ENCODE data around the gene CCDC200.
"Not testable (repeated sequence)": the region's sequence is repeated elsewhere in the genome, so short reads cannot be mapped to it uniquely, and the experiment has no call there.

CCDC200 gene

DNA sequence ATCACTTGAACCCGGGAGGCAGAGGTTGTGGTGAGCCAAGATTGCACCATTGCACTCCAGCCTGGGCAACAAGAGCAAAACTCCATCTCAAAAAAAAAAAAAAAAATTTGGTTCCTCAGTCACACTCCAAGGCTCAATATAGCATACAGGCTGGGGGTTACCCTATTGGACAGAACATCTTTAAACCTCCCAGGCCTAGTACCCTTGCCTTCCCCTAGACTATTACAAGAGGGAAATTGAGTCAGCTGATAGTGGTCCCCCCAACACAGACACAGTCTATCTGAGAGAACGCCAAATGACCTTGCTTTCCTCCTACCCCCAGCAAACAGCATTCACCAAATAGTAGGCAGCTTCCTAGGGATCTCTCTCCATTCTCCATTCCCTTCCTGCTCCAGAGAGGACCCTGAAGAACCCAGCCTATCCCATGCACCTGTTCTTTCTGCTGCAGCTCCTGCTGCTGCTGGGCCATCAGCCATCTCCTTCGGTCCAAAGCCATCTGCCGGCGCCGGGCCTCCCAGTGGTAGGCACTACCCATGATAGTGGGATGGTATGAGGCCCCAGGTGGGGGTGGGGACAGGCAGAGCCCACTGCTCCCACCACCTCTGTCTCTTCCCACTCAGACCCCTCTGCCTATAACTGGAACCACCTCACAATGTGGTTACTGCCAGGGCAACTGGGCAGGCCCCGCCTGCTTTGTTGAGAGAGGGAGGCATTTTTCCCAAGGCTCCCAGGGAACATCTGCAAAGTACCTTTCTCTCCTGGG is at the start of gene CCDC200:
TSS of gene CCDC200 (minus strand) at position 604 of the 763 bp plus-strand sequence. CDS start at position 535, 69 bp downstream.
- DNase-seq, result not testable (repeated sequence)

DNA sequence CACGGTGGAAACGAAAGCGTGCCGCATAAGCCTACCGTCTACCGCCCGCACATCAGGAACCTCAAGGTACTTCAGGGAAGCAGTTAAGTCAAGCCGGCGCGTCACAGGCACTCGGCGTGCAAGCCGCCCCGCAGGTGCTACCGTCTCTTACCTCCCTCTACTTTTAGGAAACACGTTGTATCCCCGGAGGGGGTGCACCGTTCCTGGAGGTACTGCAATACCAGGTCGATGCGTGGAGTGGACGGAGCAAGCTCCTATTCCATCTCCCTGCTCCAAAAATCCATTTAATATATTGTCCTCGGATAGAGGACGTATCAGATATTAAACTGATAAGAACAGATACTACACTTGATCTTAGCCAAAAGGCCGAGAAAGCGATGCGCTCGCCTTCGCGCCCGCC is 44.5 kb upstream of the CCDC200 start:
- DNase-seq, result not testable (repeated sequence)

DNA sequence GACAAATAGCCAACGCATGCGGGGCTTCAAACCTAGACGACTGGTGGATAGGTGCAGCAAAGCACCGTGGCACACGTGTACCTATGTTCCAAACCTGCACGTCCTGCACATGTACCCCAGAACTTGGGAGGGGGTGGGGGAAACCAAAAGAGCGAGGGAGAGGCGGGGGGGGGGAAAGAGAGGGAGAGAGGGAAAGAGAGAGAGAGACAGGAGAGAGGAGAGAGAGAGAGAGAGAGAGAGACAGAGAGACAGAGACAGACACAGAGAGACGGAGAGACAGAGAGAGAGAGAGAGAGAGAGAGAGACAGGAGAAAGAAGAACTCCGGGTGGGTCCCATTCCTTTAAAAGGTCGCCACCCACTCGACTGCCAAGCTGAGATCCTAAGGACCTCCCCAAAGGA is 44.1 kb upstream of the CCDC200 start:
- not testable (repeated sequence) for DNase-seq

DNA sequence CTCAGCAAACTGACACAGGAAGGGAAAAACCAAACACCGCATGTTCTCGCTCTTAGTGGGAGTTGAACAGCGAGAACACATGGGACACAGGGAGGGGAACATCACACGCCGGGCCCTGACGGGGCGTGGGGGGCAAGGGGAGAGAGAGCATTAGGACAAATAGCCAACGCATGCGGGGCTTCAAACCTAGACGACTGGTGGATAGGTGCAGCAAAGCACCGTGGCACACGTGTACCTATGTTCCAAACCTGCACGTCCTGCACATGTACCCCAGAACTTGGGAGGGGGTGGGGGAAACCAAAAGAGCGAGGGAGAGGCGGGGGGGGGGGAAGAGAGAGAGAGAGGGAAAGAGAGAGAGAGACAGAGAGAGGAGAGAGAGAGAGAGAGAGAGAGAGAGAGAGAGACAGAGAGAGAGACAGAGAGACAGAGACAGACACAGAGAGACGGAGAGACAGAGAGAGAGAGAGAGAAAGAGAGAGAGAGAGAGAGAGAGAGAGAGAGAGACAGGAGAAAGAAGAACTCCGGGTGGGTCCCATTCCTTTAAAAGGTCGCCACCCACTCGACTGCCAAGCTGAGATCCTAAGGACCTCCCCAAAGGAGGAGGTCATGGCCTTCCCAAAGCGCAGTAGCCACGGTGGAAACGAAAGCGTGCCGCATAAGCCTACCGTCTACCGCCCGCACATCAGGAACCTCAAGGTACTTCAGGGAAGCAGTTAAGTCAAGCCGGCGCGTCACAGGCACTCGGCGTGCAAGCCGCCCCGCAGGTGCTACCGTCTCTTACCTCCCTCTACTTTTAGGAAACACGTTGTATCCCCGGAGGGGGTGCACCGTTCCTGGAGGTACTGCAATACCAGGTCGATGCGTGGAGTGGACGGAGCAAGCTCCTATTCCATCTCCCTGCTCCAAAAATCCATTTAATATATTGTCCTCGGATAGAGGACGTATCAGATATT is 42.4 kb upstream of the CCDC200 start:
- DNase-seq, result not testable (repeated sequence)

DNA sequence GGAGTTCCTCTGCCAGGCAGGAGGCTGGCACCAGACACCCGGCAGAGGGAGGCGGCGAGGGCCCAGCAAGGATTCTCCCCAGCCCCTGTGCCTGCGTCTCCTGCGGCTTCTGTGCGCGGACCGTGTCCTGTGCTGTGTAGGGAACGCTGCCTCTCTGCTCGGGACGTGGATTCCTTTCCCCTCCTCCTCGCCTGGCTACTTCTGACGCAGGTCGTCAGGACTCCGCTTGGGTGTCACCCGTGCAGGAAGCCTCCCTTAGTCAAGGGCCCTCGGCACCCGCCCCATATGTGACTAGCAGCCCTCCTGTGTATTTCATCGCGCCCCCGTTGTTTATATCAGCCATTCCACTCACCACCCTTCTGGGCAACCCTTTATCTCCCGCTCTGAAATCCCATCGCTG is 18.0 kb upstream of the CCDC200 start:
- not testable (repeated sequence) for DNase-seq

DNA sequence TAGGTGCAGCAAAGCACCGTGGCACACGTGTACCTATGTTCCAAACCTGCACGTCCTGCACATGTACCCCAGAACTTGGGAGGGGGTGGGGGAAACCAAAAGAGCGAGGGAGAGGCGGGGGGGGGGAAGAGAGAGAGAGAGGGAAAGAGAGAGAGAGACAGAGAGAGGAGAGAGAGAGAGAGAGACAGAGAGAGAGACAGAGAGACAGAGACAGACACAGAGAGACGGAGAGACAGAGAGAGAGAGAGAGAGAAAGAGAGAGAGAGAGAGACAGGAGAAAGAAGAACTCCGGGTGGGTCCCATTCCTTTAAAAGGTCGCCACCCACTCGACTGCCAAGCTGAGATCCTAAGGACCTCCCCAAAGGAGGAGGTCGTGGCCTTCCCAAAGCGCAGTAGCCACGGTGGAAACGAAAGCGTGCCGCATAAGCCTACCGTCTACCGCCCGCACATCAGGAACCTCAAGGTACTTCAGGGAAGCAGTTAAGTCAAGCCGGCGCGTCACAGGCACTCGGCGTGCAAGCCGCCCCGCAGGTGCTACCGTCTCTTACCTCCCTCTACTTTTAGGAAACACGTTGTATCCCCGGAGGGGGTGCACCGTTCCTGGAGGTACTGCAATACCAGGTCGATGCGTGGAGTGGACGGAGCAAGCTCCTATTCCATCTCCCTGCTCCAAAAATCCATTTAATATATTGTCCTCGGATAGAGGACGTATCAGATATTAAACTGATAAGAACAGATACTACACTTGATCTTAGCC is 12.4 kb upstream of the CCDC200 start:
- not testable (repeated sequence) for DNase-seq

DNA sequence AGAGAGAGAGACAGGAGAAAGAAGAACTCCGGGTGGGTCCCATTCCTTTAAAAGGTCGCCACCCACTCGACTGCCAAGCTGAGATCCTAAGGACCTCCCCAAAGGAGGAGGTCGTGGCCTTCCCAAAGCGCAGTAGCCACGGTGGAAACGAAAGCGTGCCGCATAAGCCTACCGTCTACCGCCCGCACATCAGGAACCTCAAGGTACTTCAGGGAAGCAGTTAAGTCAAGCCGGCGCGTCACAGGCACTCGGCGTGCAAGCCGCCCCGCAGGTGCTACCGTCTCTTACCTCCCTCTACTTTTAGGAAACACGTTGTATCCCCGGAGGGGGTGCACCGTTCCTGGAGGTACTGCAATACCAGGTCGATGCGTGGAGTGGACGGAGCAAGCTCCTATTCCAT is 11.2 kb upstream of the CCDC200 start:
- DNase-seq, result not testable (repeated sequence)

DNA sequence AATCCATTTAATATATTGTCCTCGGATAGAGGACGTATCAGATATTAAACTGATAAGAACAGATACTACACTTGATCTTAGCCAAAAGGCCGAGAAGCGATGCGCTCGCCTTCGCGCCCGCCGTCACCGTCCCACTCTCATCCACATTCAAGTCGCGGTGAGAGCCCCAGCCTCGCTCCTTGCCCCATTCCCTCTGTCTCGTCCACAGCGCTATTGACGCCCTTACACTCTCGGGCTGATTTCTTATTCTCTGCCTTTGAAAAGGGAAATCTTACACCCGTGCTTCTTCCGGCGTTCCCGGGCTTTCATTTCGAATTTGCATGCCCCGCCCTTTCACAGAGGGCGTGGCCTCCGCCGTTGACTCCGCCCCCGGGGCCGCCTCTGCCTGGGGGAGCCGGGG is 5.5 kb upstream of the CCDC200 start, which contains the start of gene RNU2-1:
TSS of gene RNU2-1 (minus strand) at position 101 of the 400 bp plus-strand sequence.
- DNase-seq, result not testable (repeated sequence)

DNA sequence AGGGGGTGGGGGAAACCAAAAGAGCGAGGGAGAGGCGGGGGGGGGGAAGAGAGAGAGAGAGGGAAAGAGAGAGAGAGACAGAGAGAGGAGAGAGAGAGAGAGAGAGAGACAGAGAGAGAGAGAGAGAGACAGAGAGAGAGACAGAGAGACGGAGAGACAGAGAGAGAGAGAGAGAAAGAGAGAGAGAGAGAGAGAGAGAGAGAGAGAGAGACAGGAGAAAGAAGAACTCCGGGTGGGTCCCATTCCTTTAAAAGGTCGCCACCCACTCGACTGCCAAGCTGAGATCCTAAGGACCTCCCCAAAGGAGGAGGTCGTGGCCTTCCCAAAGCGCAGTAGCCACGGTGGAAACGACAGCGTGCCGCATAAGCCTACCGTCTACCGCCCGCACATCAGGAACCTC is 4.8 kb upstream of the CCDC200 start:
- not testable (repeated sequence) for DNase-seq

DNA sequence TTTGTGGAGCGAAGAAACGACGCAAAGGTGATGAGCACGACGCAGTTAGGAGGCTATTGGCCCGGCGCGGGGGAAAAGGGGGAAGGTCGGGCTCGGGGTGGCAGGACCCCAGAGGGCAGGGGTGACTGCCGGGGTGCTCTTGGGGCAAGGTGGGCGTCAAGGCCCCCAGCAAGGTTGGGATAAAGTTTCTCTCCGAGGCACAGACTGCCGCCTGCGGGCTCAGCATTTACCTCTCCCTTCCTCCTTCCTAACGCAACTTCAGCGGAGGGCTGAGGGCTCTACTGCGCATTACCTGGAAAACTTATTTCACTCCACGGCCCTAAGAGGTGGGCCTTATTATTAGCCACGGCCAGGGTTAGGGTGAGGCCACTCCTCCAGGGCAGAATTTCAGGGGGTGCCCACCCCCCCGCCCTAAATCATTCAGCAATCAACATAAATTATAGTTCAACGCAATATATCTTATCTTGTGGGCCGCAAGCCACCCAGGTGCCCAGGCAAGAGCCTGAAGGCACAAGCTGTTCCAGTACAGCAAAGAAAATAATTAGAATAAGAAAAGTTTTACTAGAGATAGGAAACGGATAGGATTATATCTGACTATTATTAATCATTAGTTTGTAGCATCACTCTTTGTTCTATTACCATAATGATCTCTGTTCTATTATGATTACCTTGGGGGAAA is 3.7 kb upstream of the CCDC200 start:
- DNase-seq, result not testable (repeated sequence)

DNA sequence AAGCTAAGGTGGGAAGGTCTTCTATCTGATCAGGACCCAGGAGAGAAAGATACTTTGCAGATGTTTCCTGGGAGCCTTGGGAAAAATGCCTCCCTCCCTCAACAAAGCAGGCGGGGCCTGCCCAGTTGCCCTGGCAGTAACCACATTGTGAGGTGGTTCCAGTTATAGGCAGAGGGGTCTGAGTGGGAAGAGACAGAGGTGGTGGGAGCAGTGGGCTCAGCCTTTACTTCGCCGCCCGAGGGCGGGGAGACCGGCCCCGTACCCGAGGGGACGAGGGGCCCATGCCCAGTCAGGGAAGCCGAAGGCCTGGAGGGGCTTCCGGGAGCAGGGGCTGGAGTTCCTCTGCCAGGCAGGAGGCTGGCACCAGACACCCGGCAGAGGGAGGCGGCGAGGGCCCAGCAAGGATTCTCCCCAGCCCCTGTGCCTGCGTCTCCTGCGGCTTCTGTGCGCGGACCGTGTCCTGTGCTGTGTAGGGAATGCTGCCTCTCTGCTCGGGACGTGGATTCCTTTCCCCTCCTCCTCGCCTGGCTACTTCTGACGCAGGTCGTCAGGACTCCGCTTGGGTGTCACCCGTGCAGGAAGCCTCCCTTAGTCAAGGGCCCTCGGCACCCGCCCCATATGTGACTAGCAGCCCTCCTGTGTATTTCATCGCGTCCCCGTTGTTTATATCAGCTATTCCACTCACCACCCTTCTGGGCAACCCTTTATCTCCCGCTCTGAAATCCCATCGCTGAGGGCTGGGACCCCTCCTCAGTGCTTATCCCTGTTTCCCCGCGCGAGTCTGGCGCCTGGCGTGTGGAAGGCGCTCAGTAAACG is 3.0 kb upstream of the CCDC200 start:
- DNase-seq, result not testable (repeated sequence)

DNA sequence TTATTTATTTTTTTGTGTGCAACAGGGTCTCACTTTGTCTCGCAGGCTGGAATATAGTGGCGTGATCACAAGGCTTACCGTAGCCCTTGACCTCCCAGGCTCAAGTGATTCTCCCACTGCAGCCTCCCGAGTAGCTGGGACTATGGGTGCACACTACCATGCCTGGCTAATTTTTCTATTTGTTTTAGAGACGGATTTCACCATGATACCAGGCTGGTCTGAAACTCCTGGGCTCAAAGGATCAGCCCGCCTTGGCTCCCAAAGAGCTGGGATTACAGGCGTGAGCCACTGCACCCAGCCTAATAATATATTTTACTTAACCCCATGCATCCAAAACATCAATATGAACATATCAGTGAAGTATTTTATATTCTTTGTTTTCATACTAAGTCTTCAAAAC is 2.0 kb downstream of the CCDC200 start:
- no peak for DNase-seq

DNA sequence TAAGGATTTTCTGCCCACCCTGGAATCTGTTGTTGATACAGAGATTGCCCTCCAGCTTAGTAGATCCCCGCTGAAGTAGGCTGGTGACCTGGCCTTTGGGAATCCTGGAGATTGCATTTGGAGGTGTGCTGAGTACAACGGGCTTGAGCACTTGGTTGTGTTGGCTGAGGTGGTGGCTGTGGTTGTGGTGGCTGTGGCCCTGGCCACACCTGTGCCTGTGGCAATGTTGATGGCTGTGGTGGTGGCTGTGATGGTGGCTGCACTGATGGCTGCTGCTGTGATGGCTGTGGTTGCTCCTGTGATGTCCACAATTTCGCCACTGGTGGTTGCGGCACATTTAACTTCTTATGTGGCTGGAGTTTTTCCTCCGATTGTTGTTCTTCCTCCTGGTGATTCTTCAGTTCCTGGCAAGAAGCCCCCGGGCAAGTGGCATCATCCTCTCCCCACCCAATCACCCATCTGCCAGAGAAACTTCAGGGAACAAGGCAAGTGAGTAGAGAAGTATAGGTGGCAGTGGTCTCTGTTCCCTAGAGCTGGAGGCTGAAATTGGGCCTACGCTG is 4.2 kb downstream of the CCDC200 start:
- DNase-seq, result no peak

DNA sequence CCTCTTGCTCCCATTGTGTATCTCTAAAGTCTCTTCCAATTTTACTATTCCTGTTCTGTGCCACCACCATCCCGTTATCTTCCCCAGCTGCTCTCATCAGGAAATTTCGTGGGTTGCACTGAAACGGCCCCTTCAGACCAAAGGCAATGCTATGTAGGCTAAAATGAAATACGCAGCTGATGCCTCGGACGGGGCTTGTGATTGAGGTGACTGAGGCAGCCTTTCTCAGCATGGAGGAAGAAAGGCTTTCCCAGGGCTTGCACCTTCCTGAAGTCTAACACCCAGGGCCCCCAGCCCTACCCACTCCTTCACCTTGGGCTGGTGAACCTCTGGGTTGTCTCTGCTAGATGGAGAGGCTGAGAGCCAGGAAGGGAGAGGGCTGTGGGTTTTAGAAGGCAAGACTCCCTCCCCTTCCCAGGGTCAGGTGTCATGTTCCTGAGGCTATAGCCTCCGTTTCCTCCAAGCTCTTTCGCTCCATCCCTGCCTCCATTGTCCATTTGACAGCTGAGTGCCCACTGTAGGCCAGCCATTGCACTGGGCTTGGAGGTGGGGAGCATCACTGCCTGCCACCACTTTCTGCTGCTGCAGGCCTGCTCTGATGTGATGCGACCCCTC is 7.8 kb downstream of the CCDC200 start:
- DNase-seq, result no peak

DNA sequence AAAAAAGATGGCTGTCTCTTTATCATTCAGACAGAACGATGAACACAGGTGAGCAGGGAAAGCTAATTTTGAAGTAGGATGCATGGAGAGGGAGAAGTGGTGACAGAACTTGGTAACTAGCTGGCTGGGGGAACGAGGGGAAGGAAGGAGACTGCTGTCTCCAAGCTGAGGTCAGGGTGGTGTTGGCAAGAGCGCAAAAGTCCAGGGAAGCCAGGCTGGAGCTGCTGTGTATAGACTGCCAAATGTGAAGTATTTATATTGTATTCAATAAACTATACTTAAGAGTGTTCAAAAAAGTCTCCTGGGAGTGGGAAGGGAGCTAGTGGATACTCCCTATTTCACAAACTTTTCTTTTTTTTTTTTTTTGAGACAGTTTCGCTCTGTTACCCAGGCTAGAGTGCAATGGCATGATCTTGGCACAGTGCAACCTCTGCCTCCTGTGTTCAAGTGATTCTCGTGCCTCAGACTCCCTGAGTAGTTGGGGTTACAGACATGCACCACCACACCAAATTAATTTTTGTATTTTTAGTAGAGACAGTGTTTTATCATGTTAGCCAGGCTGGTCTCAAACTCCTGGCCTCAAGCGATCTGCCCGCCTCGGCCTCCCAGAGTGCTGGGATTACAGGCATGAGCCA is 8.6 kb downstream of the CCDC200 start:
- no peak for DNase-seq

DNA sequence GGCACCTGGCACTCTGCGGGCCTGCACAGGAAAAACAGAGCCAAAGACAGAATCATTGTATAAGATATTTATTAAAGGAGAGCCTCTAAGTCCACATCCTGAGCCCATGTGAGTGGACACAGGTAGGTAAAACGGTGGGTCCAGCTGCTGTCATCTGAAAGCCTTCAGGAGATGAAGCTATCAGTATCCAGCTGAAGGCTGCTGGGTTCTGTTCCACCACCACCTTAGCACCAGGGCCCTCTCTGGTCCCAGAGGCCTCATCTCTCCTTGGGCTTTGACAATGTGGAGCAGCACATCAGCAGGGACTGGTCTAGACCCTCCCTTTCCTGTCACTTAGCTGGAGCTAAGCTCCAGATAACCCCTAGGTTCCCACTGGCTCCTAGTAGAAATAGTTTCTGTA is 9.4 kb downstream of the CCDC200 start:
- DNase-seq, result no peak

DNA sequence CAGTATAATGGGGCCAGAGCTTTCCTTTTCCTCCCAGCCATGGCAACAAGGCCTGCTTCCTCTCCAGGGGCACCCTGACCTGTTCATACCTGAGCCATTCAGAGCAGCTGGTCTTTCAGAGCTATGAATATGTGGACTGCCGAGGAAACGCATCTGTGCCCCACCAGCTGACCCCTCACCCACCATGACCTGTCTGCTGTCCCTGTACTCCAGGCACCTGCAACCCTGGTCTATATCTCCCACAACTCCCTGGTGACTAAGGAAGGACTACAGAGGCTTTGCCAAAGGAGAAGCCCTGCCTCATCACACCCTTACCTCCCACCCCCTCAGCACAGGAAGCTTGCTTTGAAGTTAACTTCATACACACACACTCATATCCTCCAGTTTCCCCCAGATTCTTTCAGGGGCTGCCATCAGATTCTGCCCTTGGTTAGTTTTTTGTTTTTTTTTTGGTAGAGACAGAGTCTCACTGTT is 10.8 kb downstream of the CCDC200 start:
- DNase-seq, result no peak

DNA sequence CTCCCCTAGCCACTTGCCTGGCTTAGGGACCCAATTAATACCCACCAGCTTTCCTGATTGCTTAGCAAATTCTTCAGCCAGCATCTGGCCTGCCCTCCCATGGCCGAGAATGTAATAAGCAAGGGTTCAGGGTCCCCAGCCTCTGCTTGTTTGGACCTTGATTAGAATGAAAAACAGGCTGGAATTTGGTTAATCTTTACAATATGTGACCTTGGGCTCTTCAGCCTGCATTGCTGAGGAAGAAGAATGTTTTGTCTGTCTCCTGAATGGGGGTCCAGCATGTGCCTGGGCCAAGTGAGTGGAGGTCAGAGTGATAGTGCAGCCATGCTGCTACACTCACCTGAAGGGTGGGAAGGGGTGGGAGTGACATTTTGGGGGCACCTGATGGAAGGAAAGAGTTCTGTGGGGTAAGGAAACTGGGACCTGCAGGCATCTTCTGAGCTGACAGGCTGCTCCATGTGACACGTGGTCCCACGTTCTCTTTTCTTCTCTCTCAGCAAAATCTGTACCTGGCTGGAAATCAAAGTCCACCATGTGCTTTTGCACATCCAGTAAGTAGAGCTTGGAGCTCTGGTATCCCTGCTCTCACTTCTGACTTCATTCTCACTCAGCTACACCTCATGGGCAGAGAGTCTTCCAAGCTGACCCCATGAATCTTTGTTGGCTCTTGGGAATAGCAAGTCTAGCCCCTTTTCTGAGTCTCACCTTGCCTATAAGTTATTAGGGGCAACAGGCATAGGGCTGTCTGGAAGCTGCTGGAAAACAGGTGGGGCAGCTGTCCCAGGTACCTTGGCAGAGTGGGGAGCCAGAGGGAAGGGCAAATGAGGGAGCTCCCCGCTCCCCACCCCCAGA is 11.4 kb downstream of the CCDC200 start:
- DNase-seq, result no peak

DNA sequence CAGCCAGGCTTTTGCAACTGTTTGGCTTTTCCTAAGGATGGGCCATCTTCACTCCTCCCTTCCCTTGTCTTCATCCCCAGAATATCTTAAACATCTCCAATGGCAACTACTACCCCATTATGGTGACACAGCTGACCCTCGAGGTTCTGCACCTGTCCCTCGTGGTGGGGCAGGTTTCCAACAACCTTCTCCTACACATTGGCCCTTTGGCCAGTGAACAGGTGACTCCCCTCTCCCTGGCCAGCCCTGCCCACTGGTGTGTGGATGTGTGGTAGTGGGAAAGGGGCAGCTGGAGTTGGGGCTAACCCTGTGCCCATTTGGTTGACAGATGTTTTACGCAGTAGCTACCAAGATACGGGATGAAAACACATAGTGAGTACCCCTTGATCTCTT is 12.1 kb downstream of the CCDC200 start:
- no peak for DNase-seq
